HepG2 (cell line): Measurements from ENCODE around the gene LDAH. TPM values are rescaled to one million over a fixed set of nuclear protein-coding genes. Genes with fewer than 3 reads are reported as not detected.

Source experiments
- CENPT ChIP-seq: sonication (generic); formaldehyde crosslinking; IDR thresholded peaks from 2 replicates; pipeline ENCODE4 v1.8.0; 2022; ENCODE audit warnings: low read depth, mild to moderate bottlenecking, moderate library complexity, missing genetic modification reagents
- DNMT3B ChIP-seq: conservative IDR thresholded peaks from 2 replicates; pipeline ENCODE4 v1.6.1; 2016; ENCODE audit warnings: missing biosample characterization, control low read depth
- FOXP4 ChIP-seq: sonication (generic); formaldehyde crosslinking; IDR thresholded peaks from 2 replicates; pipeline ENCODE4 v1.4.0; 2020; ENCODE audit warnings: missing genetic modification reagents
- HMG20B ChIP-seq: conservative IDR thresholded peaks from 2 replicates; pipeline ENCODE4 v1.6.1; 2016; ENCODE audit warnings: missing genetic modification reagents, missing compliant biosample characterization
- HNRNPL ChIP-seq: fragments of 200-400 bp; formaldehyde crosslinking; IDR thresholded peaks from 2 replicates; pipeline ENCODE4 v1.6.1; 2017; ENCODE audit warnings: mild to moderate bottlenecking, low read depth, low read length
- IKZF4 ChIP-seq: sonication (generic); formaldehyde crosslinking; IDR thresholded peaks from 2 replicates; pipeline ENCODE4 v1.5.1; 2020; ENCODE audit warnings: borderline replicate concordance, mild to moderate bottlenecking, low read depth, missing genetic modification reagents; ENCODE audit errors: not compliant biosample characterization
- MBD4 ChIP-seq: IDR thresholded peaks from 2 replicates; pipeline ENCODE4 v1.6.1; 2012; ENCODE audit warnings: low read length, inconsistent platforms, borderline replicate concordance
- POLR2A ChIP-seq, 2 experiments: IDR thresholded peaks; 2 replicates each; pipeline ENCODE4 v1.6.1; 2011; ENCODE audit warnings: low read depth in 2 of 2, low read length in 2 of 2, mild to moderate bottlenecking in 1 of 2, moderate library complexity in 1 of 2; ENCODE audit not compliant: insufficient read depth in 1 of 2
- SNAPC4 ChIP-seq: sonication (generic); formaldehyde crosslinking; IDR thresholded peaks from 2 replicates; pipeline ENCODE4 v1.4.0; 2020; ENCODE audit warnings: mild to moderate bottlenecking, missing genetic modification reagents
- ZFP90 ChIP-seq: sonication (generic); formaldehyde crosslinking; IDR thresholded peaks from 2 replicates; pipeline ENCODE4 v1.8.0; 2022; ENCODE audit warnings: missing genetic modification reagents, mild to moderate bottlenecking, inconsistent platforms, borderline replicate concordance
- ZNF264 ChIP-seq: sonication (generic); formaldehyde crosslinking; IDR thresholded peaks from 2 replicates; pipeline ENCODE4 v1.4.0; 2020; ENCODE audit warnings: missing genetic modification reagents
- ZNF343 ChIP-seq: sonication (generic); formaldehyde crosslinking; IDR thresholded peaks from 2 replicates; pipeline ENCODE4 v1.4.0; 2020; ENCODE audit warnings: mild to moderate bottlenecking, missing genetic modification reagents
- ZNF407 ChIP-seq: sonication (generic); formaldehyde crosslinking; IDR thresholded peaks from one replicate; pipeline ENCODE4 v1.5.1; 2020; ENCODE audit warnings: mild to moderate bottlenecking, missing genetic modification reagents; ENCODE audit errors: not compliant biosample characterization
- ZNF530 ChIP-seq: sonication (generic); formaldehyde crosslinking; IDR thresholded peaks from 2 replicates; pipeline ENCODE4 v1.5.0; 2020; ENCODE audit warnings: low read depth, mild to moderate bottlenecking, missing genetic modification reagents
- polyA plus RNA-seq, 8 experiments: library from polyadenylated mRNA; depleted of rRNA in 3 of 8; stranded (reverse) in 7 of 8; unstranded in 1 of 8; fragments of >200 nt; fragmentation: Illumina TruSeq in 4 of 8; extraction: Trizol in 4 of 8; gene quantifications; 2 replicates each; pipeline versions ENCODE4 v1.2.1 to v1.2.3, GENCODE V29; 2011 to 2016; ENCODE audit warnings: low read depth in 4 of 8, missing spikeins in 1 of 8, mixed read lengths in 1 of 8; ENCODE audit not compliant: insufficient read depth in 1 of 8
- total RNA-seq, 5 experiments: library from RNA; depleted of rRNA; stranded (reverse); fragments of >200 nt; fragmentation: Illumina TruSeq; extraction: Trizol; gene quantifications; 2 replicates each; pipeline ENCODE4 v1.2.3, GENCODE V29; 2016; ENCODE audit warnings: low read depth in 1 of 5

LDAH gene
- total and polyA plus RNA-seq, 2 of the 13 experiments (the other 11 are each of a cell fraction or from before 2014, with no cell fraction given): 28.8 to 46.2 TPM

GRCh38 chr2:20728114-20728758, 94.7 kb downstream of the LDAH start (continued):
- TF ChIP-seq DNMT3B (CRISPR knock-in tag) (peak; percentile 85; the same call in 1 of the 2 replicates), HNRNPL (no peak), CENPT (CRISPR knock-in tag) (no peak), ZNF530 (no peak), ZNF343 (CRISPR knock-in tag) (peak; percentile 60; the same call in 1 of the 2 replicates), POLR2A (IDR thresholded peaks at IDR 0.05; ENCODE audit: insufficient read depth in 1 of 2, low read depth in 2 of 2, low read length in 2 of 2) (no peak), HMG20B (CRISPR knock-in tag) (peak; percentile 92), IKZF4 (no peak), FOXP4 (peak; percentile 94), ZNF407 (CRISPR knock-in tag) (no peak), ZFP90 (CRISPR knock-in tag) (peak; percentile 44; the same call in 1 of the 2 replicates), SNAPC4 (CRISPR knock-in tag) (peak; percentile 68; the same call in 1 of the 2 replicates), ZNF264 (CRISPR knock-in tag) (peak; percentile 79), MBD4 (peak; percentile 88)
